ENCODE data around the gene DRC1. TPM values are rescaled to one million over a fixed set of nuclear protein-coding genes. Genes with fewer than 3 reads are reported as not detected.
A peak's percentile ranks its signal among the peaks of the same experiment; 100 is the strongest.

DRC1 gene
- total RNA-seq, 1 experiment from 2014 or later: not detected

- POLR2A ChIA-PET (ENCODE audit: low non-redundant PET): no interaction called here
- Histone ChIP-seq H3K27ac (ENCODE audit: low read depth, low read length, poor library complexity, severe bottlenecking) (no peak overlapping the region), H3K27me3 (replicated peaks; ENCODE audit: insufficient read depth, low read depth, low read length, poor library complexity) (no peaks in the 10 kb centered on the region), H3K9me3 (ENCODE audit: low read depth, low read length, poor library complexity, severe bottlenecking) (no peaks in the 10 kb centered on the region), H3K4me1 (ENCODE audit: insufficient read depth, low read length, poor library complexity, severe bottlenecking) (peaks cover 14% of the 10 kb centered on the region), H3K36me3 (ENCODE audit: insufficient read depth, low read length, poor library complexity, severe bottlenecking) (peaks cover 28% of the 10 kb centered on the region), H3K4me3 (ENCODE audit: low read depth, low read length, poor library complexity, severe bottlenecking) (no peak overlapping the region)
- TF ChIP-seq EZH2 (IDR thresholded peaks at IDR 0.05; ENCODE audit: borderline replicate concordance, low read depth, low read length, poor library complexity, severe bottlenecking) (no peak), CTCF (conservative IDR thresholded peaks at IDR 0.05; ENCODE audit: low read depth, low read length) (no peak)
- DNase-seq (ENCODE audit: low spot score): no peak
- BruUV-seq (replicated peaks): no TSS peak
- intact Hi-C loops (cut with micrococcal nuclease; ENCODE audit: unreplicated experiment): no loop called here
- CTCF ChIA-PET: no interaction called here
Measured at GRCh38 chr2:26380281-26380680, 21.4 kb upstream of the DRC1 start.

- CTCF ChIA-PET: no interaction called here
- TF ChIP-seq CTCF (conservative IDR thresholded peaks at IDR 0.05; ENCODE audit: low read depth, low read length) (no peak), EZH2 (IDR thresholded peaks at IDR 0.05; ENCODE audit: borderline replicate concordance, low read depth, low read length, poor library complexity, severe bottlenecking) (no peak)
- H3K27me3 ChIP-seq (replicated peaks; ENCODE audit: insufficient read depth, low read depth, low read length, poor library complexity): no peaks in the 10 kb centered on the region
- peaks cover 22% of the 10 kb centered on the region for H3K4me1 ChIP-seq (ENCODE audit: insufficient read depth, low read length, poor library complexity, severe bottlenecking)
- DNase-seq (ENCODE audit: low spot score): no peak
- no peak overlapping the region for H3K4me3 ChIP-seq (ENCODE audit: low read depth, low read length, poor library complexity, severe bottlenecking)
- H3K36me3 ChIP-seq (ENCODE audit: insufficient read depth, low read length, poor library complexity, severe bottlenecking): peaks cover 26% of the 10 kb centered on the region
- intact Hi-C loops (cut with micrococcal nuclease; ENCODE audit: unreplicated experiment): no loop called here
- H3K9me3 ChIP-seq (ENCODE audit: low read depth, low read length, poor library complexity, severe bottlenecking): no peaks in the 10 kb centered on the region
- BruUV-seq (replicated peaks): no TSS peak
- H3K27ac ChIP-seq (ENCODE audit: low read depth, low read length, poor library complexity, severe bottlenecking): no peak overlapping the region
- POLR2A ChIA-PET (ENCODE audit: low non-redundant PET): interaction anchor here (0.5 to 0.6 kb wide), 2 partner anchors 59 to 95 kb away, joined by 3 to 4 read pairs; partner anchors contain the start of gene OTOF
Measured at GRCh38 chr2:26382564-26382963, 19.2 kb upstream of the DRC1 start.

GRCh38 chr2:26384183-26384582, 17.5 kb upstream of the DRC1 start:
- TF ChIP-seq CTCF (conservative IDR thresholded peaks at IDR 0.05; ENCODE audit: low read depth, low read length) (no peak), EZH2 (IDR thresholded peaks at IDR 0.05; ENCODE audit: borderline replicate concordance, low read depth, low read length, poor library complexity, severe bottlenecking) (no peak)
- Histone ChIP-seq H3K4me3 (ENCODE audit: low read depth, low read length, poor library complexity, severe bottlenecking) (no peak overlapping the region), H3K27ac (ENCODE audit: low read depth, low read length, poor library complexity, severe bottlenecking) (peak overlapping the region; percentile 26), H3K36me3 (ENCODE audit: insufficient read depth, low read length, poor library complexity, severe bottlenecking) (peaks cover 36% of the 10 kb centered on the region), H3K9me3 (ENCODE audit: low read depth, low read length, poor library complexity, severe bottlenecking) (no peaks in the 10 kb centered on the region), H3K4me1 (ENCODE audit: insufficient read depth, low read length, poor library complexity, severe bottlenecking) (peaks cover 32% of the 10 kb centered on the region), H3K27me3 (replicated peaks; ENCODE audit: insufficient read depth, low read depth, low read length, poor library complexity) (no peaks in the 10 kb centered on the region)
- intact Hi-C loops (cut with micrococcal nuclease; ENCODE audit: unreplicated experiment): no loop called here
- DNase-seq (ENCODE audit: low spot score): peak; percentile 56
- ChIA-PET CTCF (no interaction called here), POLR2A (ENCODE audit: low non-redundant PET) (no interaction called here)
- no TSS peak for BruUV-seq (replicated peaks)

All from A673 (cell line).